ENCODE results near the gene NUAK1.

The NUAK1 gene

DNA sequence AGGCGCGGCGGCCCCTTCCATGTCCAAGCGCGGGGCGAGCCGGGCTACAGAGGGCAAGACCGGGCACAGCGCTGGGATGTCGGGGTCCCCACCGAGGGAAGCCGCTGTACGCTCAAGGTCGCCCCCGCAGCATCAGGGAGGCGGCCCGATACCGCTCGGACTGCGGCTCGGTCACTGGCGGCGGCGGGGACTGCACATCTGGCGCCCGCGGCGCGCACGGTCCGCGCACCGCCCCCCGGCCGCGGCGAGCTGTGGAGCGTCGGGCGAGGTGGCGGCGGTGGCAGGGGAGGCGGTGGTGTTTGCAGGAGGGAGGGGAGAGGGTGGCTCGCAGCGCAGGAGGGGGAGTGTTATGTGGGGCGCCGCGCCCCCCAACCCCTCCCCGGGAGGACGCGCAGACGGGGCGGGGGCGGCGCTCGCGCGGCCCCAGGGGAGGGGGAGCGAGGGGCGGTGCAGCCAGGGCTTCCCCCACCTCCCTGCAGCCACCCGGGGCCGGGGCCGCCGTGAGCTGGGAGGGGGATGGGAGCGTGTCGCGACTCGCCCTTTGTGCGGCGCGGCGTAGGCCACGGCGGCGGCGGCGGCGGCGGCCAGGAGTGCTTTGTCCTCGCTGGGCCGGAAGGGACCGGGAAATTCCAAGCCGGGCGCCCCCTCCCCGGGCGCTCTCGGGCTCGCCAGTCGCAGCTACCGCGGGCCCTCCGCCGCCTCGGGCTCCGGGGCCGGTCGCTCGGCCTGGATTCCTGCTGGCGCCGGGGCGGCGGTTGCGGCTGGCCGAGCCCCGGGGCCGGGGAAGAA is at the start of gene NUAK1:
NUAK1 (minus strand) TSS at position 322 of the 789 bp plus-strand sequence; CDS start at position 21, 301 bp downstream.
- TF ChIP-seq, protein P1, sequence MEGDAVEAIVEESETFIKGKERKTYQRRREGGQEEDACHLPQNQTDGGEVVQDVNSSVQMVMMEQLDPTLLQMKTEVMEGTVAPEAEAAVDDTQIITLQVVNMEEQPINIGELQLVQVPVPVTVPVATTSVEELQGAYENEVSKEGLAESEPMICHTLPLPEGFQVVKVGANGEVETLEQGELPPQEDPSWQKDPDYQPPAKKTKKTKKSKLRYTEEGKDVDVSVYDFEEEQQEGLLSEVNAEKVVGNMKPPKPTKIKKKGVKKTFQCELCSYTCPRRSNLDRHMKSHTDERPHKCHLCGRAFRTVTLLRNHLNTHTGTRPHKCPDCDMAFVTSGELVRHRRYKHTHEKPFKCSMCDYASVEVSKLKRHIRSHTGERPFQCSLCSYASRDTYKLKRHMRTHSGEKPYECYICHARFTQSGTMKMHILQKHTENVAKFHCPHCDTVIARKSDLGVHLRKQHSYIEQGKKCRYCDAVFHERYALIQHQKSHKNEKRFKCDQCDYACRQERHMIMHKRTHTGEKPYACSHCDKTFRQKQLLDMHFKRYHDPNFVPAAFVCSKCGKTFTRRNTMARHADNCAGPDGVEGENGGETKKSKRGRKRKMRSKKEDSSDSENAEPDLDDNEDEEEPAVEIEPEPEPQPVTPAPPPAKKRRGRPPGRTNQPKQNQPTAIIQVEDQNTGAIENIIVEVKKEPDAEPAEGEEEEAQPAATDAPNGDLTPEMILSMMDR (IDR thresholded peaks at IDR 0.05; ENCODE audit: insufficient read depth, low read depth, low read length, missing control alignments), result no peak
- no peak within 1 kb of the TSS; the same call in 1 of the 2 replicates for H3K4me3 ChIP-seq (ENCODE audit: low read depth, low read length)
- no peak for DNase-seq (ENCODE audit: low read depth)

DNA sequence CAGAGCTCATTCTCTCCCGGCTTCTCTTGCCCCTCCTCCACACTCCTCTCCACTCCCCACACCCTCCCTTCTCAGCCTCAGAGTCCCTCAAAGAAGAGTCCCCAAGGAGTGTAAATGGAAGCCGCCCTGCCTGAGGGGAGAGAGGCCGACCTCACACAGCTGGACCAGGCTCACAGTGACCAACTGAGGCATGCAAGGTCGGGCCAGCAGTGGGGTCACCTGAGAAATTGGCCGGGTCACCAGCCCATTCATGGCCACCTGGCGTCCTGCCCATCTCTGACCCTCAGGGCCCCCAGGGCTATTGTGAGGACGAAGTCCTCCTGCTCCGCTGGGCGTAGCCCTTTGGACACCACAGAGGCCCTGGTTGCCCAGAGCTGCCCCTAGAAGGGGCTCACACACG is 49.5 kb upstream of the NUAK1 start:
- TF ChIP-seq, protein P1 (IDR thresholded peaks at IDR 0.05; ENCODE audit: insufficient read depth, low read depth, low read length, missing control alignments), result no peak
- no peak for DNase-seq (ENCODE audit: low read depth)
- H3K4me3 ChIP-seq (ENCODE audit: low read depth, low read length), result no peak overlapping the region

DNA sequence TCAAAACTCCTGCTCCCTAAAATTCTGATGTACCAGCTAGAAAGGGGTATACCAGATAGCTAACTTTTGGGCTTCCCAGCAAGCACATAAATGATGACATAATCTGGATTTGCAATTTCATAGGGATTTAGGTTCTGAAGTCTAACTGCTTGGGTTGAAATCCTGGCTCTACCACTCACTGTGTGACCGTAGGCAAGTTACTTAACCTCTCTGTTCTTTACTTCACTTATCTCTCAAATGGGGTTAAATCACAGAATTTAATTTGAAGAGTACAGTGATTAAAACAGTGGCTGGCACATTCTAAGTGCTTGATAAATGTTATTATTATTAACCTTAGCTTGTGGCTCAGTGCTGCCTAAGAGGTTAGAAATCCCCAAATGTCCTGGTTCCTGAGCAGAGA is 49.1 kb upstream of the NUAK1 start:
- no peak for DNase-seq (ENCODE audit: low read depth)
- TF ChIP-seq, protein P1 (IDR thresholded peaks at IDR 0.05; ENCODE audit: insufficient read depth, low read depth, low read length, missing control alignments), result no peak
- no peak overlapping the region for H3K4me3 ChIP-seq (ENCODE audit: low read depth, low read length)

DNA sequence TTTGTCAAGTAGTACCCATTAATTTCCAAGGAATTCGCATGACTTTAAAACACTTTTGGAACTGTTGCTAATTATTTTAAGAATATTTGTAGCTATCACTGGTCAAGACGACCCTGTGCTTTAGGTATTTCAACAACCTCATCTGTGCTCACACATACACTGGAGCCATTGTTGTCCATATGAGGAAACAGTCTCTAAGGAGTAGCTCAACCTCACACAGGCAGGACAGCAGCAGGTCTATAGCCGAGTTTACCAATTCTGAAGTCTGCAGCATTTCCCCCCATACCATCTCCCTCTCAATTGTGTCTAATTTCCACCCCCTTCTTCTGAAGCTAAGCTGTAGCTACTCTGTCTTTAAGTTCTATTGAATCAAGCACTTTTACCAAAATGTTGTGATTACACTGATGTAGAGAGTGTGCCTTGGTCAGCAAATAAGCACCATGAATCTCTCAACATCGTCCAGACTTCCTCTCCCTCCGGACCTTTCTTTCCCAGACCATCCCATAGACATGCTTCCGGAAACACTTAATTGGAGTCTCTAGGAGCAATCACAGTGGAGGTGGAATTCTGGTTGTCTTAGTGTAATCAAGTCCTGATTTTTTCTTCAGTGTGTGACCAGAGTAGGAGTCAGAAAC is 48.5 kb upstream of the NUAK1 start:
- H3K4me3 ChIP-seq (ENCODE audit: low read depth, low read length), result no peak overlapping the region
- no peak for DNase-seq (ENCODE audit: low read depth)
- TF ChIP-seq, protein P1 (IDR thresholded peaks at IDR 0.05; ENCODE audit: insufficient read depth, low read depth, low read length, missing control alignments), result no peak

DNA sequence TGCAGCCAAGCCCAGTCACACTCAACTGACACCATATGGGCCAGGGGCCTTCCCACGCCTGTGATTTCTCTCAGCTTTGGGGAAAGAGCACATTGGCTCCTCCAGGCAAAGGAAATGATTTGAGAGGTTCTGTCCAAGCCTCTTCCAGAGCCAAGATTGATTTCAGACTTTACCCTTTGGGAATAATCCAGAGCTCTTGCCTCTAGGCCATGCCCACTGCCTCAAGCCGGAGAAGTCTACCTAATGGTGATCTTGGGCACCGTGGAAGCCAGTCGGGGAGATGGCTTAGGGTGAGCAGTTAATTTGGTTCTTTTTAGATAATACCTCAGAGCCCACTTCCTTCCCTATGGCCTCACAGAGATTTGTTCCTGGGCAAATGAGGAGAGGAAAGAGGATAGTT is 45.0 kb upstream of the NUAK1 start:
- TF ChIP-seq, protein P1 (IDR thresholded peaks at IDR 0.05; ENCODE audit: insufficient read depth, low read depth, low read length, missing control alignments), result no peak
- DNase-seq (ENCODE audit: low read depth), result no peak
- no peak overlapping the region for H3K4me3 ChIP-seq (ENCODE audit: low read depth, low read length)

DNA sequence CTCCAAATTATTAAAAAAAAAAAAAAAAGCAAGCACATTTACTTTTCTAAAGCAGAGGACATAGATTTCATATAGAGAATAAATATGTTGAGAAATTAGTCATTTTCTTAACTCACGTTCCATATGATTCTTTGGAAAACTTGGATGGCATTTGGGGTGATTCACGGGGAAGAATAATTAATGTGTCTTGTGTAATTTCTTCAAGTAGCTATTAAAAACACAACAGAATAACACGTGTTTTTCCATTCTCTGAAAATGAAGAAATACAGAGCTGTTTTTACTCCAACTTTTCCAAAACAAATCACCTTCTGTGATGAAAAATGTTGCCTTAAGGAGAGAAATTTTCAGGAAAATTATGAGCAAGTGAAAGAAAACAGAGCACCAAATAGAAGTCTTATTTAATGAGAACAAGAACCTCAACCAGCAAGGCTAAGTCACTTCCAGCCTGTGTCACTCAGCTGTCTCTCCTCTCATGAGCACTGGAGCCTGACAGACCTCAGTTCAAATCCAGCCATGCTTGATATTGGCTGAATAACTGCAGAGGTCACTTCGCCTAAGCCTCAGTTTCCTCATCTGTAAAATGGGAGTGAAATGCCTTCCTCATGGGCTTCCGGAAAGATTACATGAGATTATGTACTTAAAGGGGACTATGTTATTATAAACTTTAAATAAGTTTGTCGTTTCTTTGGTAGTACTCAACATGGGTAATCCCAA is 42.8 kb upstream of the NUAK1 start:
- no peak for DNase-seq (ENCODE audit: low read depth)
- no peak overlapping the region for H3K4me3 ChIP-seq (ENCODE audit: low read depth, low read length)
- TF ChIP-seq, protein P1 (IDR thresholded peaks at IDR 0.05; ENCODE audit: insufficient read depth, low read depth, low read length, missing control alignments), result no peak

All from GM12865 (cell line).